MM.1S (cell line): Measurements from ENCODE around the gene CDK11A.

Source experiments
- DNase-seq: peaks from one replicate; pipeline ENCODE4 v3.0.0-alpha.2; 2015
- H2AFZ ChIP-seq: fragments of 300-600 bp; sonication (generic); 2 replicates; pipeline ENCODE4 v1.6.0; 2016; ENCODE audit warnings: antibody characterized with exemption, low read length
- H3F3A ChIP-seq: fragments of 300-600 bp; sonication (generic); 2 replicates; pipeline ENCODE4 v1.6.1; 2016; ENCODE audit warnings: mild to moderate bottlenecking, antibody characterized with exemption, low read length, moderate library complexity, mixed read lengths; ENCODE audit not compliant: insufficient read depth
- H3K27ac ChIP-seq: fragments of 300-600 bp; sonication (generic); 2 replicates; pipeline ENCODE4 v1.5.1; 2016; ENCODE audit warnings: mild to moderate bottlenecking, low read length
- H3K27me3 ChIP-seq: fragments of 300-600 bp; sonication (generic); replicated peaks from 2 replicates; pipeline ENCODE4 v1.6.0; 2016; ENCODE audit warnings: low read length; ENCODE audit not compliant: insufficient read depth
- H3K36me3 ChIP-seq: fragments of 300-600 bp; sonication (generic); replicated peaks from 2 replicates; pipeline ENCODE4 v1.6.1; 2016; ENCODE audit warnings: mild to moderate bottlenecking, low read length, mixed read lengths; ENCODE audit not compliant: insufficient read depth
- H3K4me1 ChIP-seq: fragments of 300-600 bp; sonication (generic); 2 replicates; pipeline ENCODE4 v1.6.1; 2016; ENCODE audit warnings: low read length, mixed read lengths
- H3K4me2 ChIP-seq: fragments of 300-600 bp; sonication (generic); 2 replicates; pipeline ENCODE4 v1.6.0; 2016; ENCODE audit warnings: low read depth, low read length
- H3K4me3 ChIP-seq: fragments of 300-600 bp; sonication (generic); 2 replicates; pipeline ENCODE4 v1.5.1; 2016; ENCODE audit warnings: low read length, mixed read lengths
- H3K79me2 ChIP-seq: fragments of 300-600 bp; sonication (generic); 2 replicates; pipeline ENCODE4 v1.6.1; 2016; ENCODE audit warnings: mixed run types, low read length, mixed read lengths
- H3K9ac ChIP-seq: fragments of 300-600 bp; sonication (generic); 2 replicates; pipeline ENCODE4 v1.6.1; 2016; ENCODE audit warnings: low read length, mixed read lengths
- H3K9me2 ChIP-seq: fragments of 300-600 bp; sonication (generic); replicated peaks from 2 replicates; pipeline ENCODE4 v1.6.1; 2016; ENCODE audit warnings: mild to moderate bottlenecking, low read length, mixed read lengths; ENCODE audit not compliant: insufficient read depth
- H3K9me3 ChIP-seq: fragments of 300-600 bp; sonication (generic); replicated peaks from 2 replicates; pipeline ENCODE4 v1.6.1; 2016; ENCODE audit warnings: mild to moderate bottlenecking, low read length, mixed read lengths; ENCODE audit not compliant: insufficient read depth
- H4K20me1 ChIP-seq: fragments of 300-600 bp; sonication (generic); 2 replicates; pipeline ENCODE4 v1.6.1; 2016; ENCODE audit warnings: mild to moderate bottlenecking, low read length, moderate library complexity, mixed read lengths; ENCODE audit not compliant: insufficient read depth
- CTCF ChIP-seq: fragments of 300-600 bp; sonication (generic); IDR thresholded peaks from 2 replicates; pipeline ENCODE4 v1.5.1; 2016; ENCODE audit warnings: antibody characterized with exemption, low read length, mixed read lengths
- EZH2 ChIP-seq: fragments of 300-600 bp; sonication (generic); optimal IDR thresholded peaks from 2 replicates; pipeline ENCODE3; 2017; ENCODE audit warnings: low read depth, mild to moderate bottlenecking, antibody characterized with exemption, low read length, mixed read lengths
- EZH2phosphoT487 ChIP-seq: fragments of 300-600 bp; sonication (generic); IDR thresholded peaks from 2 replicates; pipeline ENCODE4 v1.6.1; 2018; ENCODE audit warnings: antibody characterized with exemption, low read length

Gene CDK11A

DNA sequence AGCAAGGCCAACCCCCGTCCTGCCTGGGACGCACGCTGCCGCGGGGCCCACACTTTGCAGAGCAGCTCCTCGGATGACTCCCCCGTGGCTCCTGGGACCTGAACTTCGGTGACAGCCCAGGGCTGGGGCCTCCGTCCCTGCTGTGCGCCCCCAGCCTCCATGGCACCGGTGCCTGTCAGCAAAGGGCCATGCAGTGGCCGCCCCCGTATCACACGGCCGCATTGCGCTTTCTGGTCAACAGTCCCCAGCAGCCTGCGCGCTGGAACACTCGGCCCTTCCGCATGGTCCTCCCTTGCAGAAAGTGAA is 36.1 kb upstream of the CDK11A start:
- Histone ChIP-seq H3K9me3 (no peaks in the 10 kb centered on the region), H3K4me1 (no peaks in the 10 kb centered on the region), H3K4me2 (no peak overlapping the region), H3K27me3 (no peaks in the 10 kb centered on the region), H3K27ac (no peak overlapping the region), H3K4me3 (no peak overlapping the region), H4K20me1 (no peaks in the 10 kb centered on the region; the same call in 1 of the 2 replicates), H3K79me2 (peaks cover 82% of the 10 kb centered on the region), H2AFZ (no peak overlapping the region), H3F3A (no peaks in the 10 kb centered on the region), H3K9me2 (no peaks in the 10 kb centered on the region), H3K36me3 (peaks cover 1% of the 10 kb centered on the region), H3K9ac (no peak overlapping the region)
- no peak for DNase-seq
- TF ChIP-seq EZH2 = no peak
- no peak for TF ChIP-seq CTCF
- TF ChIP-seq EZH2phosphoT487 = no peak

- H3K4me1 ChIP-seq = no peaks in the 10 kb centered on the region
- no peak for TF ChIP-seq EZH2phosphoT487
- TF ChIP-seq CTCF = no peak
- no peak for TF ChIP-seq EZH2
- DNase-seq = no peak
- H4K20me1 ChIP-seq = no peaks in the 10 kb centered on the region; the same call in 1 of the 2 replicates
- H3K79me2 ChIP-seq = peaks cover 77% of the 10 kb centered on the region
- no peaks in the 10 kb centered on the region for H3K9me2 ChIP-seq
- H3K4me3 ChIP-seq = no peak overlapping the region
- peaks cover 4% of the 10 kb centered on the region for H3K36me3 ChIP-seq
- no peak overlapping the region for H3K27ac ChIP-seq
- no peaks in the 10 kb centered on the region for H3K27me3 ChIP-seq
- H3F3A ChIP-seq = no peaks in the 10 kb centered on the region
- H3K9me3 ChIP-seq = no peaks in the 10 kb centered on the region
- no peak overlapping the region for H3K9ac ChIP-seq
- no peak overlapping the region for H2AFZ ChIP-seq
- H3K4me2 ChIP-seq = no peak overlapping the region
Measured at GRCh38 chr1:1759456-1760344, 35.5 kb upstream of the CDK11A start.

GRCh38 chr1:1758692-1759455 is 34.7 kb upstream of the CDK11A start:
- H4K20me1 ChIP-seq = no peaks in the 10 kb centered on the region; the same call in 1 of the 2 replicates
- peaks cover 4% of the 10 kb centered on the region for H3K36me3 ChIP-seq
- no peak for DNase-seq
- H3K9ac ChIP-seq = no peak overlapping the region
- no peak for TF ChIP-seq EZH2phosphoT487
- TF ChIP-seq EZH2 = no peak
- no peak for TF ChIP-seq CTCF
- H3K4me2 ChIP-seq = no peak overlapping the region
- no peaks in the 10 kb centered on the region for H3K27me3 ChIP-seq
- H3F3A ChIP-seq = no peaks in the 10 kb centered on the region
- H3K4me1 ChIP-seq = no peaks in the 10 kb centered on the region
- H3K4me3 ChIP-seq = no peak overlapping the region
- H3K9me2 ChIP-seq = no peaks in the 10 kb centered on the region
- H3K9me3 ChIP-seq = no peaks in the 10 kb centered on the region
- peaks cover 69% of the 10 kb centered on the region for H3K79me2 ChIP-seq
- no peak overlapping the region for H3K27ac ChIP-seq
- no peak overlapping the region for H2AFZ ChIP-seq
